HG02840 (cell line): ENCODE measurements around the gene CD164.
"Not testable (repeated sequence)": the region's sequence is repeated elsewhere in the genome, so short reads cannot be mapped to it uniquely, and the experiment has no call there.

Experiments
- ATAC-seq: cut with Tn5 transposase; IDR thresholded peaks from one replicate; pipeline ENCODE4 v1.9.1; 2021; ENCODE audit warnings: mild to moderate bottlenecking, moderate library complexity, moderate number of reproducible peaks; ENCODE audit not compliant: unreplicated experiment, low FRiP score

Gene CD164

DNA sequence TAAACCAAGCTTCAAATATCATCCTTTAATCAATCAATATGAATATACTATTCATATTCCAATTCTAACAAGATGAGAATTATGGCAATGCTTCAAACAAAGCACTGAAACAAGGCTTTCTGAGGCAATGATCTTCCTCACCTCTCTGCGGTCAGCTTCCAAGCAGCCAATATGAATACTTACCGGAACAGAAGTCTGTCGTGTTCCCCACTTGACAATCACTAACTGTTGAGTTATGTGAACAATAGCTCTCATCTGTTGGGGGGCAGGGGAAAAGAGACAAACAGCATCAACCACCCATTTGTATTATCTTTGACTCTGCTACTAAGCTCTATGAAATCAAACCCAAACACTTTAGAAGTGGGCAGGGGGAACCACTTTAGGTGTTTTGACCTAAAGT lies 4.5 kb downstream of the CD164 start:
- no peak for ATAC-seq

DNA sequence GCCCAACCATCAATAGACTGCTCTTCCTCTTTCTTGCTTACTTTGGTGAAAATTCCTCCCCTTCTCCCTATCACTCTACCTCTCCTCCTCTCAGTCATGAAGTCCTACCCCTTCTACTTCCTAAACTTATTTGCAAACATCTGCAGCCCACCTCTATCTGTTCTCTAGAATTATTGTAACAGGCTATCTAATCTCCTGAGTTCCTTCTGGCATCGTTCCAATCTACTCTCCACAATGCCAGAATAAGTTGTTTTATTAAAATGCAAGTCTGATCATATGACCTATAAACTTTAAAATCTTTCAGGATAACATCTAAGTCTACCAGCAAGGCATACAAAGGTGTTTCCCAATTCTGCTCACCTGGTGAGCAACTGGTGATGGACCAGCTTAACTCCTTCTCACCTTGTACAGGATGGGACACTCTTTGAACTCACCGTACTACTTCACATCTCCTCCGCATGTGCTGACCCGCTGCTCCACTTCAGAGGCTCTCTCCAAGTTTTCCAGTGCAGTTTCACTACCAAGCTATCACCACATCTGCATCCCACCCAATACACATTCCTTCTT lies 7.9 kb downstream of the CD164 start:
- ATAC-seq, result no peak

DNA sequence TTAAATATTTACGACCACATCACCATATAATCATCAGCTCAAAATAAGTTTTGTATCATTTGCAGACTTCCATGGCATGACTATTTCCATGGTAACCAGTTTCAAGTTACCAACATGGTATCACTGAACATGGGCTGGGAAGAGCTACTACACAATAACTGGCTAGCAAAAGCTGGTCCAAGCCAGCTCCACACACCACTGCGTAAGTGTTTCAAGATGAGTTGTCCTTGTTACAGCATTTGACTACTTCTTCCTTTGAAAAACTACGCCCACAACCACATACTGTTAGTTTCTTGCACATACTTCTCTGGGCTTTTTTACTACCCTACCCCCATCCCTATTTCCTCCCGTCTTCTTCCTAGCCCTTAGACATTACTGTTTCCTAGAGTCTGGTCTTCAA lies 8.5 kb downstream of the CD164 start:
- ATAC-seq, result peak; percentile 91

DNA sequence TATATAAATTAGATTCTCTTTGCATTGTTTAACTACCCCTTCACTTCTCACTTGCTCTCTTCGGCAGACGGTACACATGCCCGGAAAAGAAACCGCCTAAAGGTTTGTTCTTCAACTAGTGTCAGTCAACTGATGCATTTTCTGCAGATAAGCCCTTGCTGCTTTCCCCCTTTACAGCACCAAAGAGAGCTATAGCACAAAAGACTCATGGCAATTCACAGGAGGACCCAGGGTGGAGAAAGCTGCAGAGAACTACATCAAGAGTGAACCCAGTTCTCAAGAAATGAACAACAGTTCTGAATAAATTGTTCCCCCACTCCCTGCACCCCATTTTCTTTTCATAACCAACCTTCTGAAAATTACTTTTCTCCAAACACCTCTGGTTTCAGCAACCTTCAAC lies 8.9 kb downstream of the CD164 start:
- peak; percentile 5 for ATAC-seq

DNA sequence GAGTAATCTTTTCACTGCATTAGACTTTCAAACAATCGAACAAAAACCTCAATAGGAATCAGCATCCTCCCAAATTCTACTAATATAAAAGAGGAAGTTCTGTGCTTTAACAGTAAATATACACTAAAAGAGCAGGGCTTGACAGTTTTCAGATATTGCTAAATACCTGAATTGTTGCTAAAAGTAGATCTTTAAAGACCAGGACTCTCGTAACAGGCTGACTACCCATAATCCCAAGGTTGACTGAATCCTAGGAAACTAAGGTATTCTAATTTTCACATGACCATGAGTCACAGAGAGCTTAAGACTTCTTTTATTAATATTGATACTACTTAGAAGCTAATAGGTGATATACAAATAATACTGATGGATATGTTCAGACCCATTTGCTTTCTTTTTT lies 10.1 kb downstream of the CD164 start:
- ATAC-seq, result no peak

DNA sequence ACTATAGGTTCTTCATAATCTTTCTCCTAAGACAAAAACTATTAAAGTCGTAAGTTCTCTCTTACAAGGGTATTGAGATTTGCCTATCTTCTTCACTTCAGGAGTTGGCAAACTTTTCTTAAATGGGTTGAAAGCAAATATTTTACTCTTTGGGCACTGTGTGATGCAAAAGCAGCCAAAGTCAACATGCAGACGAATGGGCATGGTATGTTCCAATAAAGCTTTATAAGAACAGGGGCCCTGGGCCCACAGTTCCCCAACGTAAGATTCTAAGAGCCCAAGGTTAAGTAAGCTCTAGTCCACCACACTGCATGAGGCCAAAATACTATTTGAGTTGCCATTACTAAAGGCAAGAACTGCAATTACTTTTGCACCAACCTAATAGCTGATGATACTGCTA lies 11.5 kb downstream of the CD164 start:
- no peak for ATAC-seq

DNA sequence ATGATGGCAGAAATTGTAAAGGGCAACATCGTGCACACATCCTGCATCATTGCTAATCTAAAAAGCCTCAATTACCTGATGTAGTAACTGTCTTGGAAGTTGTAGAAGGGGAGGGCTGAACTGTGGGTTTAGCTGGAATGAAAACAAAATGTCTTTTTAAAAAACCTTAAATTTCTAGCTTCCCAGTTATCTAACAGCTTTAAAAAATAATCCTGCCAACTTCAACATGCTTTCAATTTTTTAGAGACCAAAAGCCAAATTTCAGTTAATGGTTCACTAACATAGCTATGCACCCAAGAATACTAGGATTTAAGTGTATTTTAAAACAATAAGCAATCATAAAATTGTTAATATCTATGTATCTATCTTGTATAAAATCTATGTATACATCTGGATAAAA lies 11.9 kb downstream of the CD164 start:
- no peak for ATAC-seq

DNA sequence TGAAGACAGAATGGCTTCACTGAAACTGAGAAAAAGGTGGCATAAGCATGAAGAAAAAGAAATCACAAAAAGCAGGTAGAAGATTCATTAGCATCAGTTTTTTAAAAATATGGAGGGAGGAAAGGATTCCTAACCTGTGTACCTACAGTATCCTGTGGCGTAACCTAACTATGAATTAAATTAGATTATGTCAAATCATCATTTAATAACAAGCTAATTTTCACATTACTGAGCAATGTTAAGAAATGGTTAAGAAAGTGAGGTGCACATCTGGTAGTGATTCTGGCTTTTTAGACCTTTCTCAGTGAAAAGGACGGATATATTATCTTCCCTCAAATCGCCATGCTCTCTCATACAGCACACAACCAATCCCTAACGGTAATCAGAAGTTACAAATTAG lies 12.5 kb downstream of the CD164 start:
- no peak for ATAC-seq

DNA sequence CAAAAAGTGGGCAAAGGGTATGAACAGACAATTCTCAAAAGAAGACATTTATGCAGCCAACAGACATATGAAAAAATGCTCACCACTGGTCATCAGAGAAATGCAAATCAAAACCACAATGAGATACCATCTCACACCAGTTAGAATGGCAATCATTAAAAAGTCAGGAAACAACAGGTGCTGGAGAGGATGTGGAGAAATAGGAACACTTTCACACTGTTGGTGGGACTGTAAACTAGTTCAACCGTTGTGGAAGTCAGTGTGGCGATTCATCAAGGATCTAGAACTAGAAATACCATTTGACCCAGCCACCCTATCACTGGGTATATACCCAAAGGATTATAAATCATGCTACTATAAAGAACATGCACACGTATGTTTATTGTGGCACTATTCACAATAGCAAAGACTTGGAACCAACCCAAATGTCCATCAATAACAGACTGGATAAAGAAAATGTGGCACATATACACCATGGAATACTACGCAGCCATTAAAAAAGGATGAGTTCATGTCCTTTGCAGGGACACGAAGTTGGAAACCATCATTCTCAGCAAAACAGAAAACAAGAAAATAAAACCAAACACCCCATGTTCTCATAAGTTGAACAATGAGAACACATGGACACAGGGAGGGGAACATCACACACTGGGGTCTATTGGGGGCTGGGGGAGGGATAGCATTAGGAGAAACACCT lies 17.7 kb downstream of the CD164 start:
- ATAC-seq, result not testable (repeated sequence)

DNA sequence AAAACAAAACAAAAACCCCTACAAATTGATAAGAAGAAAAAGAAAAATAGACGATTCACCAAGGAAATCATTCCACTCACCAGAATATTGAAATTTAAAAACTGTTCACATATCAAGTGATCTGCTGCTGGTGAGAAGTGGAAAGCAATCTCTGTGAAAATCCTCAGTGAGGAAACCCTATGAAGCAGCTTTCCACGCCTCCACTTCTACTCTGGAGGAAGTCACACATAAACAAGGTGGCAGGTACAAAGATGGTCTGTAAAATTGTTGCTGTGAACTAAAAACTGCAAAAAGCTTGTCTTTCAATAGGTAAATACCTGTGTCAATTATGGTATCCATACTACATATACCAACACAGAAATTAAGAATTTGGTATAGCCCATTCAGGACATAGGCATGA lies 18.5 kb downstream of the CD164 start:
- ATAC-seq, result no peak

DNA sequence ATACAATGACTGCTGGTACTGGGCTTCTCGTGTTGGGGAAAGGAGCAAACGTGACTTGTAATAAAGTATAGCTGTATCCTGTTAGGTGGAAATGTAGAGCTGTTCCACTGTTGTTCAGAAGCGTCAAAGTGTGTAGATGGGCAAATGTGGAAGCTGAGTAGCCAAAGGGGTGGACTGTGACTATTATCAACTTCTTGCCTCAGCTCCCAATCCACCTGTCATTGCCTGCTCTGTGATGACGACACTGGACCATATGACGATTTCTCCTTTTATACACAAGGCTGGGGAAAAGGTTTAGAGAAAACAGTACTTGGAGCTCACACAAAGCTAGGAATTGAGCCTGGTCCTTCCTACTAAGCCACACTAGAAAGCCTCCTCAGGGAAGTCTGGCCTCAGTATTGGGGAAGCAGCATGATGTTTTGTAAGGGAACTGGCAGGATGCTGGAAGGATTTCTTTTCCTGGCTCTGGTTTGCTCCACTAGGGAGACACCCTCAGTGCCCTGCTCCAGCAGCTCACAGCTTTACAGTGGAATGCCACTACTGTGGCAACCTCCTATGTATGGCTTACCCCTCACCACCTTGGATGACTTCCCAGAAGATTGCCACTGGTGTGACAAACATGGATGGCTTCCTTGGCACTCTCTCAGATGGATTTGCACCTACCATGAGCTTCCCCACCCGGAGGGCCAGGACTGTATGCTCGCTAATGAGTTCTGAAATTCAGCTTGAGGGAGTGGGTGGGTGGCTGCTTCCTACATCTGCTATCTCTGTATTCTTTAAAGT lies 20.0 kb downstream of the CD164 start:
- ATAC-seq, result no peak

DNA sequence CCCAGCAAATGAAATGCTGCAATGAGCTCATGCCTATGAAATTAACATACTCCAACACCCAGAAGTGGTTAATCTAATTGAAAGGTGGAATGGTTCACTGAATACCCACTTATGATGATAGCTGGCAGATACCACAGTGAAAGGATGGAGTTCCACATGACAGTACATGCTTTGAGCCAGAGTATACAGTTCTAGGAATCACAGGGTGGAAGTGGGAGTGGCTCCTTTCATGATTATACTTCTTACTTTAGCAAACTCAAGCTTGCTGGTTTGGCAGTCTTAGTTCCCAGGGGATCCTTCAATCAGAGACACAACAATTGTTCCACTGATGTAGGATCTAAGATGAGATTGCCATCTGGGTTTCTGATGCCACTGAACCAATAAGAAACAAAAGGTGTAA lies 21.5 kb downstream of the CD164 start:
- no peak for ATAC-seq

DNA sequence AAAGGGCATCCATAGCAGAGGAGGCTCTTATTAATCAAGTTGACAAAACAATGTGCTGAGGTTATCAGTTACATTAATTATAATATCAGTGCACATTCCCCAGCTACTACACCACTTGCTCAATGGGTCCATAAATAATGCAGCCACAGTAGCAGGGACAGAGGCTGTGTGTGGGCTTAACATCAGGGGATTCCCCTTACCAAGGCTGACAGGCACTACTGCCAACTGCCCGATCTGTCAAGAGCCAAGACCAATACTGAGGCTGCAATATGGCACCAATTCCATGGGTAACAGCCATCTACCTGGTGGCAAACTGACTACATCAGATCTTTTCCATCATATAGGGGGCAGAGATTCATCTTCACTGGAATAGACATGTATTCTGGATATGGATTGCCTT lies 22.0 kb downstream of the CD164 start:
- ATAC-seq, result no peak

DNA sequence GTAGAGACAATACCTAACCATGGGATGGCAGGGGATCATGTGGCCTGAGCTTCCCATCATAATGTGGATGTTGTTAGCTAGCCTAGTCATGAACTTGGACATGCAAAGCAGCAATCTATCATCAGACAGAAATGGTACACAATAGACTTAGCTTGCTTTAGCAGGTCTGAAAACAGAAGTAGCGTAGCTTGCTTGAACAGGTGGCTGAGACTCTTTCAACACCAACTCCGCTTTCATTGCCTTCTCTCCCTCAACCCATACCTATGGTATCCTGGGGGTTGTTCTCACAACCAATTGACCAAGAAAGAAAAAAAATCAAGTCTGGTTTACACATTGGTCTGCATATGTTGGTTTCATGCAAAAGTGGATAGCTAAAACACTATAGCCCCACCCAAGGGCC lies 23.0 kb downstream of the CD164 start:
- ATAC-seq, result no peak

DNA sequence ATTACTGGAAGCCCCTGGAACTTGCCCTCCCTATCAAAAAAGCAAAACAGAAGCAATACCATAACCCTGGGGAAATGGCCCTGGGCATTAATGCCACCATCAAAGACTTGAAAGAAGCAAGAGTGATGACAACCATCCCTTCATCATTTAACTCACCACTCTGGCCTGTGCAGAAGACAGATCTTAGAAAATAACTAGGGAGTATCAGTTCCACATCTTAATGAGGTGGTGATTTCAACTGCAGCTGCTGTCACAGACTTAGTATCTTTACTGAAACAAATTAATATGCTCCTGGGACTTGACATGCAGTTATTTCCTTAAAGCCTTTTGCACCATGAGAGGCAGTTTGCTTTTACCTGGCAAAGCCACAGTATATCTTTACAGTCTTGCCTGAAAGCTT lies 24.1 kb downstream of the CD164 start:
- ATAC-seq, result no peak

DNA sequence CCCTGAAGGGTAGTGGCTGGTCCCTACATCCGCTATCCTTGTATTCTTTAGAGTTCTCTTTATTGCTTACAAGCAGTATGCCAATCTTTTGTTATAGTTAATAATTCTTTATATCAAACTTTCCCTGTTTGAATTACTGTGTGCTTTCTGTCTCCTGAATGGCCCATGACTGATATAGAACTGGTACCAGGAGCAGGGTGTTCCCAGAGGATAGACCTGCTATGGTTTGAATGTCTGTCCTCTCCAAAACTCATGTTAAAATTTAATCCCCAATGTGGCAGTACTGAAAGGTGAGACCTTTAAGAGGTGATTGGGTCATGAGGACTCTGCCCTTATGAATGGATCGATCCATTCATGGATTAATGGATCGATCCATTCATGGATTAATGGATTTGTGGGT lies 26.0 kb downstream of the CD164 start:
- ATAC-seq, result no peak

DNA sequence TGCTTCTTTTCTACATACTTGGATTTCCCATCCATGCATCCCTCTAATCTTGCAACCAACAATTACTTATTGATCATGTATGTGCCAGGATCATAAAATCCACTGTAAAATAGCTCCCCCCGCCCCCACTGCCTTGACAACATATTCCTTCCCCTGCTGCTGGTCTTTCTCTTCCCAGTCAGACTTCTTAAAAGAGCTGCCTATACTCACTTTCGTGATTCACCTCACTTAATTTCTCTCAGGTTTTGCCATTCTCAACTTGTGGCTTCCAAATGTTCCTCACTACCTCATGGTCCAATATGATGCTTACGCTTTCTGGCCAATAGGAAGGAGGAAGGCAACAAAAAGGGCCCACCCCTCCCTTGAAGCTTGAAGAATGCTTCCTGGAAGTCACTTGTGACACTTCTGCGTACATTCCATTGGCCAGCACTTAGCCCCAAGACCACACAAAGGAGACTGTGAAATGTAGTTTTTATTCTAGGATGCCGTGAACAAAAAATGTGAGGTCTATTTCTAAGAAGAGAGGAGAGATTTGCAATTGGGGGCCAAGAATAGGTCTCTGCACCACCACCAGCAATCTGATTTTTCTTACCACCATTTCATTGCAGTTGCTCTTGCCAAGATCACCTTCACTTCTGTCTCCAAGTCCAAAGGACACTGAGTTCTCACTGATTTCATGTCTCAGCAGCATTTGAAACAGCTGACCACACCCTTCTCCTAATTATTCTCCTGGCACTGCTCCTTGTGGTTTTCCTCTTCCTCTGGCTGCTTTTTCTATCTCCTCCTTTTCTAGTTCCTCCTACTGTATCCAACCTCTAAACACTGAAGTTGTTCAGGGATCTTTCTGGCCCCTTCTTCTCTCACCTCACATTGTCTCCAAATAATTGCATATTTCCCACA lies 30.8 kb downstream of the CD164 start:
- no peak for ATAC-seq

DNA sequence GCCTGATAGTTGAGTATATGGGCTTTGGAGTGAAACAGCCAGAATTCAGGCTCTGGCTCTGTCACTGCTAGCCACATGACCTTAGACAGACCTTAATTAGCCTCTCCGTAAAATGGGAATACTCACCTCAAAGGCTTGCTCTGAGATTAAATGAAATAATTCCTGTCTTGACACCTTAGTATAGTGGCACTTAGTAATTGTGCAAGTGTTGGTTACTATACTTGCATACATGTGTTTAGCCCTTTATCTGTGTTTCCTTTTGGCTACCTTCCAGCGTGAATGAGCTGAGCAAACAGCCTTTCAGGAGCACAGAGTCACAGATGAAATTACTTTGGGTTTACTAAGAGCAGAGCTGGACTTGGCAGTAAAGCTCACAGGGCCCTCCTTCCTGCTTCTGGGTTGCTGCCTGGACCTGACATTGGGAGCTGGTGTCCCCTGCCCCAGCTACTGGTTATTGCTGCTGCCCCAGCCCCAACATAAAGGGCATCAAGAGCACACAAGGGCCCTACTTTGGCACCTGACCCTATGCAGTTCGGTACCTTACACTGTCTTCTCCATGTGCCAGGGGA lies 32.8 kb downstream of the CD164 start:
- ATAC-seq, result no peak

DNA sequence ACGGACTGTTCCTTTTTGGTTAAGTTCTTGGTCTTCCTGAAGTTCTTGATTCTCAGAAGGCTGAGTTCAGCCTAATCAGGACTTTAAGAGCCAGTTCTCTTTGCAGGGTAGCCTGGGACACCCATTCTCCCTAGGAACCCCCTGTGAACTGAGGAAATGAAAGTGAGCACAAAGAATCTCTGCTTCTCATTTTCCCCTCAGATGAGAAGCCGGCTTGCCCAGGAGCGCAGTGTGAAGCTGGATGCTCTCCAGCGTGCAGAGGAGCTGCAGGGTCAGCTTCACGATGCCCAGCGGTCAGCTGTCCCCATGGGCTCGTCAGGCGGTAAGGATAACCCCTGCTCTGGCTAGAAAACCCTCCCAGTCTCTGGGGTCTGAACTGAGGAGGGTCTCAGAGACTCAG lies 34.0 kb downstream of the CD164 start:
- no peak for ATAC-seq

DNA sequence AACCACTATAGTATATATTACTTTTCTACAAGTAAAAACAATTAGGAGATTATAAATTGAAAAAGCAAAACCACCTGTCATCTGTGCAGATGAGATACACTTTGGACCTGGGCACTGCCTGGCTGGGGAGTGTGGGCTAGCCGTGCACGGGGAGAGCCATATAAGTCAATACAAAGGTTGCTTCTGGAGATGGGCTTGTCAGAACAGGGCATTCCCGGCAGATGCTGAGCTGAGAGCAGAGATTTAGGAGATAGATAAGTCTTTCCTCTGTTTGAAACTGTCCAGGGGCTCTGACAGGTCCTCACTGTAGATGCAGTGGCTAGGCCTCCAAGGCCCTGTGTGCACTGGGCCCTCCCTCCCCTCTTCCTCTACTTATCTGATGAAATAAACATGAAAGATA lies 34.5 kb downstream of the CD164 start:
- ATAC-seq, result no peak

DNA sequence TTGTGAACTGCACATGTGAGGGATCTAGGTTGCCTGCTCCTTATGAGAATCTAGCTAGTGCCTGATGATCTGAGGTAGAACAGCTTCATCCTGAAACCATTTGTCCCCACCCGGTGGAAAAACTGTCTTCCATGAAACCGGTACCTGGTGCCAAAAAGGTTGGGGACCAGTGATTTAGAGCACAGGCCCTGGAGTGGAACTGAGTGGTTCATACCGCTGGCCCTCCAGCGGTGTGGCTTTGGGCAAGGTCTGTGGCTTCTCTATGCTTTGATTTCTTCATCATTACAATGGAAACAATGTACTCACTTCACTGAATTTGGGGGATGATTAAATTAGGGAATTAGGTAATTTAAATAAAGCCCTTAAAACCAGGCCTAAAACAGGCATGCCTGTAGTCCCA lies 36.3 kb downstream of the CD164 start:
- ATAC-seq, result no peak
